OCI-LY7 (cell line): ENCODE measurements around the gene TMEM69.
"Not testable (repeated sequence)": the region's sequence is repeated elsewhere in the genome, so short reads cannot be mapped to it uniquely, and the experiment has no call there.

Experiments used
- EZH2phosphoT487 ChIP-seq: fragments of 200-600 bp; sonication (generic); IDR thresholded peaks from 2 replicates; pipeline ENCODE4 v1.6.1; 2018; ENCODE audit warnings: low read depth, borderline replicate concordance, mild to moderate bottlenecking, mixed run types, antibody characterized with exemption, low read length, moderate library complexity, mixed read lengths
- TF ChIP-seq, protein P1 (sequence below): fragments of 200-600 bp; sonication (generic); conservative IDR thresholded peaks from 2 replicates; pipeline ENCODE4 v1.5.1; 2014; ENCODE audit warnings: mild to moderate bottlenecking, antibody characterized with exemption, low read length, moderate library complexity, mixed read lengths

DNA sequence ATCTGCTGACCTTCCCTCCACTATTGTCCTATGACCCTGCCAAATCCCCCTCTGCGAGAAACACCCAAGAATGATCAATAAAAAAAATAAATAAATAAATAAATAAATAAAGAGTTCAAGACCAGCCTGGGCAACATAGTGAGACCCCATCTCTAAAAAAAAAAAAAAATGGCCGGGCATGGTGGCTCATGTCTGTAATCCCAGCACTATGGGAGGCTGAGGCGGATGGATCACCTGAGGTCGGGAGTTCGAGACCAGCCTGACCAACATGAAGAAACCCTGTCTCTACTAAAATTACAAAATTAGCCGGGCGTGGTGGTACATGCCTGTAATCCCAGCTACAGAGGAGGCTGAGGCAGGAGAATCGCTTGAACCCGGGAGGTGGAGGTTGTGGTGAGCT is 38.0 kb downstream of the TMEM69 start:
- TF ChIP-seq, protein P1, sequence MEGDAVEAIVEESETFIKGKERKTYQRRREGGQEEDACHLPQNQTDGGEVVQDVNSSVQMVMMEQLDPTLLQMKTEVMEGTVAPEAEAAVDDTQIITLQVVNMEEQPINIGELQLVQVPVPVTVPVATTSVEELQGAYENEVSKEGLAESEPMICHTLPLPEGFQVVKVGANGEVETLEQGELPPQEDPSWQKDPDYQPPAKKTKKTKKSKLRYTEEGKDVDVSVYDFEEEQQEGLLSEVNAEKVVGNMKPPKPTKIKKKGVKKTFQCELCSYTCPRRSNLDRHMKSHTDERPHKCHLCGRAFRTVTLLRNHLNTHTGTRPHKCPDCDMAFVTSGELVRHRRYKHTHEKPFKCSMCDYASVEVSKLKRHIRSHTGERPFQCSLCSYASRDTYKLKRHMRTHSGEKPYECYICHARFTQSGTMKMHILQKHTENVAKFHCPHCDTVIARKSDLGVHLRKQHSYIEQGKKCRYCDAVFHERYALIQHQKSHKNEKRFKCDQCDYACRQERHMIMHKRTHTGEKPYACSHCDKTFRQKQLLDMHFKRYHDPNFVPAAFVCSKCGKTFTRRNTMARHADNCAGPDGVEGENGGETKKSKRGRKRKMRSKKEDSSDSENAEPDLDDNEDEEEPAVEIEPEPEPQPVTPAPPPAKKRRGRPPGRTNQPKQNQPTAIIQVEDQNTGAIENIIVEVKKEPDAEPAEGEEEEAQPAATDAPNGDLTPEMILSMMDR: not testable (repeated sequence)
- TF ChIP-seq EZH2phosphoT487: not testable (repeated sequence)
